Measurements from ENCODE around the gene ZC3H12C. TPM values are rescaled to one million over a fixed set of nuclear protein-coding genes. Genes with fewer than 3 reads are reported as not detected.

Gene ZC3H12C
- total RNA-seq: 18.6 and 27.0 TPM in 2 replicates

DNA sequence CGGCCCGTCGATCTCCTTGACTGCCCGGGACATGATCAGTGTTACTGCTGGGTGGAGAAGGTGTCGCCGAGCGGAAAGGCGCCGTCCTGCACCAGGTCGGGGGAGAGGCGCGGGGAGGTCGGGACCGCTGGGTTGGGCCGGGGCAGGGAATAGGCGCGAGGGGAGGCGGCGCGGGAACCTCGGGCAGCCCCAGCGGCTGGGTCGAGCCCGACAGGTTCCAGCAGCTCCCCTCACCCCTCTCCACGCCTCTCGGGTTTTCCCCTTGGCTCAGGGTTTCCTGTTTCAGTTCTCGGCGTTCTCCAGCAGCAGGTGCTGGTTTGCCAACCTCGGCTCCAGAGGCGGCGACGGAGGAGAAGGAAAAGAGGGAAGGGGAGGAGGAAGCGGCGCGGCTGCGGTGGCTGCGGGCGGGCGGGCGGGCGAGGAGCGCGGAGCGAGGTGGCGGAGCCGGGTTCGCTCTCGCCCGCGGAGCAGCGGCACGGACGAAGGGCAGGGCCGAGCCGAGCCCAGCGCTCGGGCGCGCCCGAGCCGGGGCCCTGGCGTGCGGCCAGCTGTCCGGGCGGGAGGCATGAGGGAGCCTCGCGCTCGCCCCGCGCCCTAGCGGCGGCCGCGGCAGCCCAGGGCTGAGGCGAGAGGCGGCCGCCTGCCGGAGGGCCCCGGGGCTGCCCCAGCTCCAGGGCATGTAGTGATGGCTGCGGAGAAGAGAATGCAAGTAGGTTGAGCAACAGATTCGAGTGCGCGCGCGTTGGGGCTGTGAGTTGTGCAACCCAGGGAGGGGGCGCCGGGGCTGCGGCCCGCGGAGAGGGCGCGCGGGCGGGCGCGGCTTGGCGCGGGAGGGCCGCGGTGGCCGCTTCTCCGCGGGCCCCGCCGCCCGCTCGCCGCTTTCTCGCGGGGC, at the start of gene ZC3H12C:
Gene ZC3H12C (plus strand): TSS at position 878 of the 892 bp plus-strand sequence. CDS start 20 bp downstream, outside the sequence.

Other genes with a start within 250 kb of the ZC3H12C start
- gene RDX, start 203.2 kb downstream of the ZC3H12C start, total RNA-seq: 128 and 168 TPM in 2 replicates

Measured in vein endothelial cell (primary cell).